Smooth muscle cell (in vitro differentiated cells): ENCODE measurements around the gene DNHD1. TPM values are rescaled to one million over a fixed set of nuclear protein-coding genes. Genes with fewer than 3 reads are reported as not detected.

Experiments
- DNase-seq: peaks from one replicate; lab custom pipeline; 2025; ENCODE audit not compliant: unreplicated experiment; lab: John Stamatoyannopoulos, UW
- H2AFZ ChIP-seq: fragments of 200-600 bp; sonication (generic); 2 replicates; pipeline ENCODE4 v1.6.0; 2016; ENCODE audit warnings: antibody characterized with exemption, low read depth, mild to moderate bottlenecking
- H3F3A ChIP-seq: fragments of 200-600 bp; sonication (generic); 2 replicates; pipeline ENCODE4 v1.6.0; 2017; ENCODE audit warnings: antibody characterized with exemption, low read depth
- H3K27ac ChIP-seq: fragments of 200-600 bp; sonication (generic); 2 replicates; pipeline ENCODE4 v1.5.1; 2016; ENCODE audit warnings: low read depth, mild to moderate bottlenecking
- H3K27me3 ChIP-seq: fragments of 200-600 bp; sonication (generic); 2 replicates; pipeline ENCODE4 v1.6.1; 2016; ENCODE audit warnings: low read depth, mild to moderate bottlenecking
- H3K36me3 ChIP-seq: fragments of 200-600 bp; sonication (generic); 2 replicates; pipeline ENCODE4 v1.5.1; 2016; ENCODE audit warnings: low read depth
- H3K4me1 ChIP-seq: fragments of 200-600 bp; sonication (generic); 2 replicates; pipeline ENCODE4 v1.5.1; 2016; ENCODE audit warnings: low read depth
- H3K4me2 ChIP-seq: fragments of 200-600 bp; sonication (generic); 2 replicates; pipeline ENCODE4 v1.6.0; 2016; ENCODE audit warnings: mild to moderate bottlenecking
- H3K4me3 ChIP-seq: fragments of 200-600 bp; sonication (generic); 2 replicates; pipeline ENCODE4 v1.5.1; 2016; ENCODE audit warnings: mild to moderate bottlenecking
- H3K79me2 ChIP-seq: fragments of 200-600 bp; sonication (generic); 2 replicates; pipeline ENCODE4 v1.6.0; 2016; ENCODE audit warnings: low read depth, mild to moderate bottlenecking
- H3K9ac ChIP-seq: fragments of 200-600 bp; sonication (generic); 2 replicates; pipeline ENCODE4 v1.6.0; 2016; ENCODE audit warnings: low read depth
- H3K9me3 ChIP-seq: fragments of 200-600 bp; sonication (generic); replicated peaks from 2 replicates; pipeline ENCODE4 v1.5.1; 2016; ENCODE audit warnings: low read depth
- H4K20me1 ChIP-seq: fragments of 200-600 bp; sonication (generic); 2 replicates; pipeline ENCODE4 v1.6.0; 2016; ENCODE audit warnings: low read depth
- CTCF ChIP-seq: fragments of 200-600 bp; sonication (generic); IDR thresholded peaks from 2 replicates; pipeline ENCODE4 v1.5.1; 2017; ENCODE audit warnings: borderline replicate concordance, mild to moderate bottlenecking, antibody characterized with exemption; ENCODE audit not compliant: insufficient read depth, poor library complexity, severe bottlenecking
- WGBS: methylation state at CpG from one replicate; pipeline ENCODE4 v1.1.7; 2016; ENCODE audit warnings: low lambda C conversion rate; 5-methylcytosine and 5-hydroxymethylcytosine counted together
- polyA plus RNA-seq: library from polyadenylated mRNA; unstranded; fragments of >200 nt; fragmentation: Nextera tagmentation; extraction: Ambion mirVana; gene quantifications from 2 replicates; pipeline ENCODE4 v1.2.1, GENCODE V29; 2016
- total RNA-seq: library from RNA; depleted of rRNA; stranded (reverse); fragments of >200 nt; gene quantifications from 2 replicates; pipeline ENCODE4 v1.2.3, GENCODE V29; 2014

Gene DNHD1
- total and polyA plus RNA-seq, 2 experiments from 2014 or later = 5.5 to 9.1 TPM

DNA sequence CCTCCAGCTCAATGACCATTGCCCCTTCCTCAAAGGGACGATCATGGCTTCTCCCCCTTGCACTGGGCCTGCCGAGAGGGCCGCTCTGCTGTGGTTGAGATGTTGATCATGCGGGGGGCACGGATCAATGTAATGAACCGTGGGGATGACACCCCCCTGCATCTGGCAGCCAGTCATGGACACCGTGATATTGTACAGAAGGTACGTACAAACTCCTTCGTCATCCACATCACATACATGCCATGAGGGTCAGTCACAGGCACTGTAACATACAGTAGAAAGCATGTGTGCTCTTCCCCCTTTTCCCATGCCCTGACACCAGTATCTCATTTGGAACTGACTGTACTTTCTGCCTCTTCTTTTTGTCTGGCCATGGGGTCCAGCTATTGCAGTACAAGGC lies 110.9 kb downstream of the DNHD1 start:
- Histone ChIP-seq H2AFZ (no peak overlapping the region), H3K9me3 (no peaks in the 10 kb centered on the region), H3K36me3 (no peaks in the 10 kb centered on the region), H3K4me1 (peaks cover 42% of the 10 kb centered on the region), H3K4me3 (no peak overlapping the region), H3F3A (peaks cover 56% of the 10 kb centered on the region), H3K9ac (peak overlapping the region; percentile 51), H3K79me2 (peaks cover 76% of the 10 kb centered on the region), H3K4me2 (peak overlapping the region; percentile 92), H3K27ac (peak overlapping the region; percentile 99), H3K27me3 (no peaks in the 10 kb centered on the region), H4K20me1 (peaks cover 8% of the 10 kb centered on the region)
- TF ChIP-seq CTCF = no peak
- DNase-seq = no peak
- 89% methylated on average over 9 of the region's 9 CpGs for WGBS

DNA sequence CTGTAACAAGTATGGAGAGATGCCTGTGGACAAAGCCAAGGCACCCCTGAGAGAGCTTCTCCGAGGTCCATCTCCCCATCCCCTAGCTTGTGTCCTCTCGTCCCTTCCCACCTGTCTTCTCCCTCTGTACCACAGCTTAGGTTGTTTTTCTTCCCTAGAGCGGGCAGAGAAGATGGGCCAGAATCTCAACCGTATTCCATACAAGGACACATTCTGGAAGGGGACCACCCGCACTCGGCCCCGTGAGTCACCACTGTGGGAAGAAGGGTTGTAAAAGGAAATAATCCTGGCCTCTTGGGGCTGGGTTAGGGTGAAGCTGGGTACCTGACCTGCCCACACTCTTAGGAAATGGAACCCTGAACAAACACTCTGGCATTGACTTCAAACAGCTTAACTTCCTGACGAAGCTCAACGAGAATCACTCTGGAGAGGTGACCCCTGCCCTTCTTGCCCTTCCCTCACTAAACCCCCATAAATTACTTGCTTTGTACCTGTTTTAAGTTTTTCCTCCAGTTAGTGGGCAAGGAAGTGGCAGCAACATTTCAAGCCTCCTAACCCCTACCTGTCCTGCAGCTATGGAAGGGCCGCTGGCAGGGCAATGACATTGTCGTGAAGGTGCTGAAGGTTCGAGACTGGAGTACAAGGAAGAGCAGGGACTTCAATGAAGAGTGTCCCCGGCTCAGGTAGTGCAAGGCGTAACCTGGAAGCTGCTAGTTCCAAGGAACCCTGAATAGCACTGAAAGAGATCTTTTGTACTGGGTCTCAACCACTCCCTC lies 111.8 kb downstream of the DNHD1 start:
- DNase-seq = no peak

DNA sequence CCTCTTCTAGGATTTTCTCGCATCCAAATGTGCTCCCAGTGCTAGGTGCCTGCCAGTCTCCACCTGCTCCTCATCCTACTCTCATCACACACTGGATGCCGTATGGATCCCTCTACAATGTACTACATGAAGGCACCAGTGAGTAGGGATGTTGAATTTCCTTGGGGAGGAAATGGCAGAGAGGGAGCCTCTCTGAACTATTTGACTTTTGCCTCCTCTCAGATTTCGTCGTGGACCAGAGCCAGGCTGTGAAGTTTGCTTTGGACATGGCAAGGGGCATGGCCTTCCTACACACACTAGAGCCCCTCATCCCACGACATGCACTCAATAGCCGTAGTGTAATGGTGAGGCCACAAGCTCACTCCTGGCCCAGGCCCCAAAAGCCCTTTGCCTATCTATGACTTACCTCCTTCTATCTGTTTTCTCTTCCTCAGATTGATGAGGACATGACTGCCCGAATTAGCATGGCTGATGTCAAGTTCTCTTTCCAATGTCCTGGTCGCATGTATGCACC lies 112.5 kb downstream of the DNHD1 start:
- Histone ChIP-seq H2AFZ (no peak overlapping the region), H3K9ac (no peak overlapping the region), H3K4me3 (no peak overlapping the region), H3K4me2 (no peak overlapping the region), H3F3A (peaks cover 64% of the 10 kb centered on the region), H3K36me3 (no peaks in the 10 kb centered on the region), H4K20me1 (peaks cover 5% of the 10 kb centered on the region), H3K27ac (peak overlapping the region; percentile 99), H3K27me3 (no peaks in the 10 kb centered on the region), H3K4me1 (peaks cover 45% of the 10 kb centered on the region), H3K9me3 (no peaks in the 10 kb centered on the region), H3K79me2 (peaks cover 63% of the 10 kb centered on the region)
- TF ChIP-seq CTCF = no peak
- DNase-seq = no peak
- 97% methylated on average over 8 of the region's 8 CpGs for WGBS

More for the DNA sequence above, 111.8 kb downstream of the DNHD1 start:
- peaks cover 45% of the 10 kb centered on the region for H3K4me1 ChIP-seq
- H3K36me3 ChIP-seq = no peaks in the 10 kb centered on the region
- peak overlapping the region; percentile 99 for H3K27ac ChIP-seq
- H3K79me2 ChIP-seq = peaks cover 69% of the 10 kb centered on the region
- WGBS = 71% methylated on average over 14 of the region's 14 CpGs
- H4K20me1 ChIP-seq = peaks cover 8% of the 10 kb centered on the region
- H3K27me3 ChIP-seq = no peaks in the 10 kb centered on the region
- H3F3A ChIP-seq = peaks cover 63% of the 10 kb centered on the region
- H2AFZ ChIP-seq = no peak overlapping the region
- no peak overlapping the region for H3K4me3 ChIP-seq
- no peak overlapping the region for H3K9ac ChIP-seq
- H3K9me3 ChIP-seq = no peaks in the 10 kb centered on the region
- no peak for TF ChIP-seq CTCF
- H3K4me2 ChIP-seq = peak overlapping the region; percentile 92
